Fibroblast of skin of right biceps (primary cell): Measurements from ENCODE around the gene SURF4.
"Not testable (repeated sequence)": the region's sequence is repeated elsewhere in the genome, so short reads cannot be mapped to it uniquely, and the experiment has no call there.

Experiments used
- DNase-seq: peaks from one replicate; pipeline ENCODE4 v3.0.0-alpha.2; 2013

The SURF4 gene

DNA sequence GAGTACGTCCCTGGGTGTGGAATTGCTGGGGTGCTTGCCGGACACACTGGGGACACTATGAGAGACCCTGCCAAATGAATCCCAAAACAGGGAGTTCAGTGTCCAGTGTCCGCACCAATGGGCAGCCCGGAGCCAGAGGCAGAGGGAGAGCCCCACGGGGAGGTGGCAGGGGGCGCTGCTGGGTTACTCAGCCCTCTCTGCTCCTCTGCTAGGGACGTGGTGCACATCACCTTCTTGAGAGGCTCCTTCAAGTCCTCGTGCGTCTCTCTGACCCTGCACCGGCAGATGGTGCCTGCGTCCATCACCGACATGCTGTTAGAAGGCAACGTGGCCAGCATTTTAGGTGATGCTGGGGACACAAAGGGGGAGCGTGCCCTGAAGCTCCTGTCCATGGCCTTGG is 21.1 kb upstream of the SURF4 start:
- no peak for DNase-seq

DNA sequence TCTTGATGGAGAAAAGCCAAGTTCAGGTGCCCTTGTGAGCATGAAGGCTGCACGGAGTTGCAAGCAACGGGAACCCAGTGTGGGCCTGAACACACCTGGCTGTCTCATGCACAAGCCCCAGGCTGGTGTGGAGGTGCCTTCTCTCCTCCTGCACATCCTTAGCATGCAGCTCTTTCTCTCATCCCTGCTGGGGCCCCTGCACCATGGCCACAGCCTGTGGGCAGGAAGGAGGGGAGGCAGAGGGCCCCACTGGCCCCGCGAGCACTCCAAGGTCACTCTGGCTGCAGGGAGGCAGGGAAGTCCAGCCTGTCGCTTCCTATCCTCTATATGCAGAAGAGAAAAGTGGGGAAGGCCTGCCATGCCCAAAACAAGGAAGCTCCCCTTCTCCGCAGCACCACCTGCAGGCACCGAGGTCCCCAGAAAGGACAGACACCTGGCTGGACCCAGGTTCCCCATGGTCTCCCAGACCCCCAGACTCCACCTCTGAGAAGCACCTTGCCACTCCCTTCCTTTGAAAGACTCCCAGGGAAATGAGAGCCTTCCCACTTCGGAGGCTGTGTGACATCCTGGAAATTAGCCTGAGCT is 18.9 kb upstream of the SURF4 start:
- DNase-seq, result no peak

DNA sequence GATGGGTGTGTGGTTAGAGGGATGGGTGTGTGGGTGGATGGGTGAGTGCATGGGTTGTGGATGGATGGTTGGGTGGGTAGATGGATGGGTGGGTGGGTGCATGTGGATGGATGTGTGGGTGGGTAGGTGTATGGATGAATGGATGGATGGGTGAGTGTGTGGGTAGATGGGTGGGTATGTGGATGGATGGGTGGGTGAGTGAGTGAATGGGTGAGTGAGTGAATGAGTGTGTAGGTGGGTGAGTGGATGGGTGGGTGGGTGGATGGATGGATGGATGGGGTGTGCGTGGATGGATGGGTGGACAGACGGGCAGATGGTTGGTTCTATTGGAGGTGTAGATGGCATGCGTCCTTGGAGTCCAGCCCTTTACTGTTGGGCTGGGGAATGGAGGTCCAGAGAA is 17.5 kb upstream of the SURF4 start:
- no peak for DNase-seq

DNA sequence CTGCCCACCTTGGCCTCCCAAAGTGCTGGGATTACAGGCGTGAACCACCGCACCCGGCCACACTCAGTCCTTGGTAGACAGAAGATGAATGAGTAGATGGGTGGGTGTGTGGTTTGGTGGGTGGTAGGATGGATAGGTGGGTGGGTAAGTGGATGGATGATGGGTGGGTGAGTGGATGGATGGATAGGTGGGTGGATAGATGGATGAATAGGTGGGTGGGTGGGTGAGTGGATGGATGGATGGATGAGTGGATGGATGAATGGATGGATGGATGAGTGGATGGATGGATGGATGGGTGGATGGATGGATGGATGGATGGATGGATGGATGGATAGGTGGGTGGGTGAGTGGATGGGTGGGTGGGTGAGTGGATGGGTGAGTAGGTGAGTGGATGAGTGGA is 16.4 kb upstream of the SURF4 start:
- not testable (repeated sequence) for DNase-seq

DNA sequence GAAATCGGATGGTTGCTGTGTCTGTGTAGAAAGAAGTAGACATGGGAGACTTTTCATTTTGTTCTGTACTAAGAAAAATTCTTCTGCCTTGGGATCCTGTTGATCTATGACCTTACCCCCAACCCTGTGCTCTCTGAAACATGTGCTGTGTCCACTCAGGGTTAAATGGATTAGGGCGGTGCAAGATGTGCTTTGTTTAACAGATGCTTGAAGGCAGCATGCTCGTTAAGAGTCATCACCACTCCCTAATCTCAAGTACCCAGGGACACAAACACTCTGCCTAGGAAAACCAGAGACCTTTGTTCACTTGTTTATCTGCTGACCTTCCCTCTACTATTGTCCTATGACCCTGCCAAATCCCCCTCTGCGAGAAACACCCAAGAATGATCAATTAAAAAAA is 15.6 kb upstream of the SURF4 start:
- DNase-seq, result not testable (repeated sequence)

DNA sequence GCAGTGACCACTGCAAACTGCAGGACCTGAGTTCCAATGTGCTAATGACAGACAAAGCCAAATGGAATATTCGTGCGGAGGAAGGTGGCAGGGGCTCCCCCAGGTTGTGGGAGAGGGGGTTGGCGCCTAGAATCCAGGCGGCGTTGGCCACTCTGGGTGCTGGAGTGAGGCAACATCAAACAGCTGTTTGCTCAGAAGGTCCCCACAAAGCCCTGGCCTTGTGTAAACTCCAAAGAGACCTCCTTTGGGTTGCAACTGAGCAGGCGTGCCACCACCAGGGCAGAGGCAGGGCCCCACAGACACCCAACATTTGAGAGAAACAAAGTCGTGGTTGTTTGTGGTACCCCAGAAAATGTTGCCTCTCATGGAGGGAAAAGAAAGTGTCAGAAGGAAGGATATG is 14.9 kb upstream of the SURF4 start:
- no peak for DNase-seq

DNA sequence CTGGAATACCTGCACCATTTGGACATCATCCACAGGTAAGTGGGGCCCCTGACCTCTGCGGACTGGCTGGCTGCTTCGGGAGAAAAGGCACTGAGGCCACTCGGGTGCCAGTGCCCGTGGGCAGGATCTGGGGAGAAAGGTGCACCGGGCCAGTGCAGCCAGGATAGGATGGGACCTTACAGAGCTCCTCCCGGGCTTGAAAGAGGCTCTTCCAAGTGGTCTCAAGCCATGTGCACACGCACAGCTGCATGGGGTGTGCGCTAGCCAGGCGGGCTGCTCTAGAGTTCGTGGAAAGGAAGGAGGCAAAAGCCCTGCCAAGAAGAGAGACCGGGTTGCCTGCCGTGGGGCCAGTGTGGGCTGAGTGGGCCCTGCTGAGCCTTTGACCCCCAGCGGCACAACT is 13.7 kb upstream of the SURF4 start:
- DNase-seq, result no peak

DNA sequence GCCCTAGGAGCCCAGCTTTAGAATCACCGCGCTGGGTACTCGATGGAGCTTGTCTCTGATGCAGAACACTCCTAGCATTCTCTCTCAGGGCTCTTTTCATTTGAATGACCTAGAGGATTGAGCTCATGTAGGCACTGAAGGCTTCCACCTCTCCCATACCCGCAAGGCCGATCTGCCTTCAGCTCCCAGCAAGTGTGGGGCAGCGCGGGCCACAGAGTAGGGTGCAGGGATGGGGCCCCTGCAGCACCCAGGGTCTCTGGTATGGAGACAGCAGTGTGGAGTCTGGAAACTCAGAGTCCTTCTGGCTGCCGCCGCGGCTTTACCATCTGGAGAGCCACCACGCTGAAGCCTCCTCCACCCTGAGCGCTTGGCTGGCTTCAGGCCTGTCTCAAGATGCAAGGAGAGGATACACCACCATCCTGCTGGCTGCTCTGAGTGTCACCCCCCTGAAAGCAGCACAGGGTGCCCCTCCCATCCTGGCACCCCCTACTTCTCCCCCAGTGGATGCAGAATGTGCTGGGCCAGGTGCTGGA is 13.2 kb upstream of the SURF4 start:
- no peak for DNase-seq

DNA sequence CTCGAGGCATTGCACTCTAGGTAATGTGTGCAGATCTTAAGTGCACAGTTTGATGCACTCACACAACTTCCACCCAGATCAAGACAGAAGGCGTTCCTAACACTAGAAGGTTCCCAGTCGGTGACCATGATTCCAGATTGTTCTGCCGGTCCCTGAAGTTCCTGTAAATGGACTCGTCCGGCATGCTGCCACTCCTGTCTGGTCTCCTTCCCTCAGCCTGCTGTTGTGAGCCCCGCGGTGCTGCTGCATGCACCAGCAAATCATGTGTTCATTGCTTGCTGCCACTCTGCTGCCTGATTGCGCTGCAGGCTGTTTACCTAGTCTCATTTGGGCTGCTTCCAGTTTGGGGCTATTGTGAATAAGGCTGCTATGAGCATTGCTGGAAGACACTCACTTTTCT is 11.8 kb upstream of the SURF4 start:
- no peak for DNase-seq

DNA sequence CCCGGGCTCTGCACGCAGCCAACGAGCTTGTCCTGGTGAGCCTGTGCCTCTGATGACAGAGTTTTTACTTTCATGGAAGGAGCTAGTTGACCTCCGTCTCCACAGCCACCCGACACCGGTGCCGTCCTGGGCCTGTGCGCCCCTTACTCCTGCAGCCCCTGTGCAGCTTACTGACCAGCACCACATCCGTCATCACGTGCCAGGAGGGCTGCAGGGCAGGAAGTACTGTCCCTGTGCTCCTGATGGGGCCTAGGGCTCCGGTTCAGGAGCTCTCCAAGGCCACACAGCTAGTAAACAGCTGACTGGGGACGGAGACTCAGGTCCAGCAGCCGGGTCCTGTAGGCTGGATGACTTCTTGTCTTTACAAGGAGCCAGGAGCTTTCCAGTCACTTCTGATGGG is 10.5 kb upstream of the SURF4 start:
- DNase-seq, result no peak

DNA sequence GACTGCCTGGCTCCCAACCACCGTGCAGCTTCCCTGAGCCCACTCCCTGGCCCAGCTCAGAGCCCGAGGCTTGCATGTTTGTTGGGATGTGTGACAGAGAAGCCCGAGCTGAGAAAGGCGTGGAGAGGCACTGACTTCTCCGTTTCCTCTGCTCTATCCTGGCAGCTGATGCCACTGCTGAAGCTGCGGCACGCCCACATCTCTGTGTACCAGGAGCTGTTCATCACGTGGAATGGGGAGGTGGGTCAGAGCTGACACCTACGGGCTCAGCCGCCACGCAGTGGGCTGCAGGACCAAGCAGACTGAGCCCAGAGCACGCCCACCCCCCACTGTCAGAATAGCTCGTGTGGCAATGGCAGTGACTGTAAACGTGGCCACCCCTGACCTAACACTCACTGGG is 9.6 kb upstream of the SURF4 start:
- no peak for DNase-seq

DNA sequence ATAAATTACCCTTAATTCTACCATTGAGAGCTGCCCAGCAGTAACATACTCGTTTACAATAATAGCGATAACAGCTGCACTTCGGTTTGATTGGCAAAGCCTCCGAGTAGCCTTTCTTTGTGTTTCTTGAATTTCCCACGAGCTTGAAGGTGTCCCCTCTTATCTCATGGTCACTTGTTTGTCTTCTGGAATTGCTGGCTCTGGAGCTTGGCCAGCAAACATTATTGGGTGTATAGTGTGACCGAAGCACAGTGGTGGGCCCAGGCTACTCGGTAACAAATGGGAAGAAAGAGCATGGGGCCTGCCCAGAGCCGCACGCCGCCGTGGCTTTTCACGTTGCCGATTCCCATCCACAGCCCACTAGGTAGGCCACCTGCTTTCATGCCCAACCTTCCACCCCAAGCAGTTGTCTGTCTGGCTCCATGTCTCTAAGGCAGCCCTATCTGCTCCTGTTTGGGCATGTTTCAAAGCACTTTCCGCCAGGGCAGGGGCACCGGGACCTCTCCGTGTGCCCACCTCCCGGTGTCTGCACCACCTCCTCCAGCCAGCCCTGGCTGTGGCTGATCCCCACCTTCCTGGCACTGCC is 9.0 kb upstream of the SURF4 start:
- DNase-seq, result no peak

DNA sequence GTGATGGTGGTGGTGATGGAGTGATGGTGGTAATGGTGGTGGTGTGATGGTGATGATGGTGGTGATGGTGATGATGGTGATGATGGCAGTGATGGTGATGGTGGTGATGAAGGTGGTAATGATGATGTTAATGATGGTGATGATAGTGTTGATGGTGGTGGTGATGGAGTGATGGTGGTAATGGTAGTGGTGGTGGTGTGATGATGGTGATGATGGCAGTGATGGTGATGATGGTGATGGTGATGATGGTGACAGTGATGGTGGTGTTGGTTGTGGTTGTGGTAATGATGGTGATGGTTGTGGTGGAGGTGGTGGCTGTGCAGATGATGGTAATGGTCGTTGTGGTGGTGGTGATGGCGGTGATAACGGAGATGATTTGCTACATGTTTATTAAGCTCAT is 7.6 kb upstream of the SURF4 start:
- DNase-seq, result no peak

DNA sequence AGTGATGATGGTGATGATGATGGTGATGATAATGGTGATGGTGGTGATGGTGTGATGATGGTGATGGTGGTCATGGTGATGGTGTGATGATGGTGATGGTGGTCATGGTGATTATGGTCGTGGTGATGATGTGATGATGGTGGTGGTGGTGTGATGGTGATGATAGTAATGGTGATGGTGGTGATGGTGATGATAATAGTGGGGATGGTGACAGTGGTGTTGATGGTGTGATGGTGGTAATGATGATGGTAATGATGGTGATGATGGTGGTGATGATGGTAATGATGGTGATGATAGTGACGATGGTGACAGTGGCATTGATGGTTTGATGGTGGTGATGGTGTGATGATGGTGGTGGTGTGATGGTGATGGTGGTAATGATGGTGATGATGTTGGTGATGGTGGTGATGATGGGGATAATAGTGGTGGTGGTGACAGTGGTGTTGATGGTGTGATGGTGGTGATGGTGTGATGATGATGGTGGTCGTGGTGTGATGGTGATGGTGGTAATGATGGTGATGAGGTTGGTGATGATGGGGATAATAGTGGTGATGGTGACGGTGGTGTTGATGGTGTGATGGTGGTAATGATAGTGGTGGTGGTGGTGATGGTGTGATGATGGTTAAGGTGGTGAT is 6.8 kb upstream of the SURF4 start:
- DNase-seq, result no peak

DNA sequence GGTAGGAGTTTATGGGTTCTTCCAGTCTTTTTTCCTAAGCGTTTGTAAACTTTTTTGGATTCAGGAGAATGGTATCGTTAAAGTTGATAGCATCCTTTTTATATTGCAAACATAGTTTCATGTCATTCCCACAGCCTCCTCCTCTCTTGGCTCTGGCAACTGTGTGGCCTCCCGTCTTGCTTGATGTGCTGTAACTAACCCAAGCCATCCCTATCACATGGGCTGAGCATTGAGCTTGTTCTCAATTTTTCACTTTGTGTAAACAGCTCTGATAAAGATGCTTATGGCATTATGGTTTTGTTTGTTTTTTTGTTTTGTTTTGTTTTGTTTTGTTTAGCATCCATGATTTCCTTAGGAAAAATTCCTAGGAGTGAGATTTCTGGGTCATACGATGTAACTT is 4.9 kb upstream of the SURF4 start:
- no peak for DNase-seq

DNA sequence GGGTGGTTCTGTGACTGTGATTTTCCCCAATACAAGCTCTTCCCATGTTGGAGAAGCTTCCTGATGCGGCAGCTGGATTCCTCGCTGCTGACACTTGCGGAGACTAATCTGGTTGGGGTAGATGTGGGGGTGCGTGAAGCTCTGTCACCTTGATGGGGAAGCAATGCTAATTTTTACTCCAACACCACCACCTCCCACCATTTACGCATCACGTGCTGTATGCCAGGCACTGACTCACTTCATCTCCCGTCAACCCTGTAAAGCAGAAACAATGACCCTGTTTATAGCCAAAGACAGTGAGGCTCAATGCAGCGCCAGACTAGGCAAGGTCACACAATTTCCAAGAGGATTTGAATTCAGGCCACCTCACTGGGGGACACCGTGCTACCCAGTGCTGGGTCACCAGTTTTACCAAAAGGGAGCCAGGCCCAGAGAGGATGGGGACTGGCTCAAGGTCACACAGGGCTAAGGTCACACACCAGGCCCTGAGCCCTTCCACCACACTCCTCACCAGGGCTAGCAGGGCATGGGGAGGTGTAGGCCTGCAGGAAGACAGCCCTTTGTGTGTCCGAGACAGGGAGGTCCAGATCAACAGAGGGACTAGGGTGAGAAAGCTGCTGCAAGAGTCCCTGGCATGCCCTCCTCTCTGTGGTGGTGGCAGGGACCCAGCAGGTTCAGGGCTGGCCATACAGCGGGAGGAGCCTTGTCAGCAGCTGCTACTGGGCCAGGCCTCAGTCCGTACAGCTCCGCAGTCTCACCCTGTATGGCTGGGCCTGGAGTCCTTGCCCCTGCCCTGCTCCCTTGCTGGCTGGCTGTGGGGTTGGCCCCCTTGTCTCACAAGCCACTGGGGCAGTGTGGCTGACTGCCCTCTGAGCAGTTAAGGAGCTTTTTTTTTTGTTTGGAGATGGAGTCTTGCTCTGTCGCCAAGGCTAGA is 3.6 kb upstream of the SURF4 start:
- DNase-seq, result no peak

DNA sequence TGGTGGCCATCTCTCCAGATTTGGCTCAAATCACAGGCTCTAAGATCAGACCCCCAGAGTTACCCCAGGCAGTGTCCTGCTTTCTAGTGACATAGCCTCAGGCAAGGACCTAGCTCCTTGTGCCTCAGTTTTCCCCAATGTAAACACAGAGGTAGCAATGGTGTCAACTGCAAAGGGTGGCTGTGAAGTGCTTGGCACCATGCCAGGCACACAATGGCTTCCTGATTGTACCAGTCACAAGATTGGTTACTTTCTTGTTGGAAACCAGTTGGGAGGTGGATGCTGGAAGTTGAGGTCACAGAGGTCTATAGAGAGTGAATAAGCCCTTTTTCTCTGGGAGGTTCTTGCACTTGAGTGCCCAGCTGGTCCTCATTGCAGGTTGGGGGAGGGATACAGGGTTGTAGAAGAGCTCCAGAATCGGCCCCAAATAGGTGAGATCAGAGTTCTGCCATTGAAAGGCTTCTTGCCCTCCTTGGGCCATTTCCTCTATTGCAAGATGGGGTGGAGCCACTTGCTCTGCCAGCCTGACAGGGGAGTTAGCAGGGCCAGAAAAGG is 2.6 kb upstream of the SURF4 start:
- no peak for DNase-seq

DNA sequence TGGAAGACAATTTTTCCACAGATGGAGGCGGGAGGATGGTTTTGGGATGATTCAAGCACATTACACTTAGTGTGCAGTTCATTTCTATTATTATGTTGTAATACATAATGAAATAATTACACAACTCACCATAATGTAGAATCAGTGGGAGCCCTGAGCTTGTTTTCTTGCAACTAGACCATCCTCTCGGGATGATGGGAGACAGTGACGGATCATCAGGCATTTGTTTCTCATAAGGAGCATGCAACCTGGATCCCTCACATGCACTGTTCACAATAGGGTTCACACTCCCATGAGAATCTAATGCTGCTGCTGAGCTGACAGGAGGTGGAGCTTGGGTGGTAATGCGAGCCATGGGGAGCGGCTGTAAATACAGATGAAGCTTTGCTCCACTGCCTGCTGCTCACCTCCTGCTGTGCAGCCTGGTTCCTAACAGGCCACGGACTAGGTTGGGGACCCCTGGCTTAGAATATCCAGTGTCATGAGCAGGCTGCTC is 1.9 kb upstream of the SURF4 start:
- peak; percentile 72 for DNase-seq

DNA sequence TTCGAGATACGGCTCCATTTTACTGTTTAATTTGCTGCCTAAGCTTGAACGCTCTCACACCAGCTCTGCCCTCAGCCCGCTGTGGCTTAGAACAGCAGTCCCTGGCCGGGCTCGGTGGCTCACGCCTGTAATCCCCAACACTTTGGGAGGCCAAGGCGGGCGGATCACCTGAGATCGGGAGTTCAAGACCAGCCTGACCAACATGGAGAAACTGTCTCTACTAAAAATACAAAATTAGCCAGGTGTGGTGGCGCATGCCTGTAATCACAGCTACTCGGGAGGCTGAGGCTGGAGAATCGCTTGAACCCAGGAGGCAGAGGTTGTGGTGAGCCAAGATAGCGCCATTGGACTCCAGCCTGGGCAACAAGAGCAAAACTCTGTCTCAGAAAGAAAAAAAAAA is 1.4 kb upstream of the SURF4 start:
- not testable (repeated sequence) for DNase-seq

DNA sequence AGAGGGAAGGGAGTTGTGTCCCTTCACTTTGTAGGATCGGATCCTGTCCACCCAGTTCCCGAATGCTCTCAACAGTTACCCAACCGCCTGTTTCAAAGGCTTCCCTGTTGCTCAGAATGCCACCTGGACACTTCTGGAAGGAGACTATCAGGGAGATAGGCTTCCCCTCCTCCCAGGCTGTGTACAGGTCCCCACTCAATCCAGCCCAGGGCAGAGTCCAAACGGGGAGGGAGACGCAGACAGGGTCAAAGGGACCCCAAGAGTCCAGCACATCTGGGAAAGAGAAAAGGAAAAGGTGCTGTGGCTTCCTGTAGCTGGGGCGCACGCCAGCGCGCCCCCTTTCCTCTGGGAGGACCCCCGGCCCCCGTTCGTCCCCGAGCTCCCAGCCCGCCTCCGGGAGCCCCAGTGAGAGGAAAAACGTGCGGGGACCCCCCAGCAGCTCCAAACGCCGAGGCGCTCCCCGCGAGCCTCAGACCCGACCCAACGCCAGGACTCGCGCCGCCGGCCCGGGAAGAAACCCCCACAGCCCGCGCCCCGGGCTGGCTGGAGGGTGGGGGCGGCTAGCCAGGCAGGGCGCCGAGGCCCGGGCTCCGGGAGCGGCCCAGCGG is 640 bp downstream of the SURF4 start:
- DNase-seq, result peak; percentile 47

DNA sequence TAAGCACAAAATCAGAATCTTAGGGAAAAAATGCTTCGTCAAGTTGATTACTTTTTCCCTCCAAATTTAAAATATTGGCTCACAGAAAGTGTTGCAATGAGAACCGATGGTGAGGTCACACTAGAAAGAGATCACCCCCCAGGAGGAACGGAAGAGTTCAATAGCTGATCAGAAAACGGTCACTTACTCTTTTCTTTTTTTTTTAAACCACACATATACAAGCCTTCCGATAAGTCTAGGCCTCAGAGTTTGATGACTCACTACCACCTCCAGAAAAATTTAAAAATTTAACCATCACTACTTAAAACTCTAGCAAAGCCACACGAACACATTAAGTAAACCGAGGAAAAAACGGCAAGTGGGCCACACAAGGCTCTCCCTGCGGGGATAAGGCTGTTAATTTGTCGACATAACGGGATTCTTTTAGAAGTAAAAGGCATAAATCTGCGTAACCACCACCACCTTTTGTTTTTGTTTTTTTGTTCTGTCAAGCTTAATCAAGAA is 1.2 kb downstream of the SURF4 start:
- peak; percentile 71 for DNase-seq

DNA sequence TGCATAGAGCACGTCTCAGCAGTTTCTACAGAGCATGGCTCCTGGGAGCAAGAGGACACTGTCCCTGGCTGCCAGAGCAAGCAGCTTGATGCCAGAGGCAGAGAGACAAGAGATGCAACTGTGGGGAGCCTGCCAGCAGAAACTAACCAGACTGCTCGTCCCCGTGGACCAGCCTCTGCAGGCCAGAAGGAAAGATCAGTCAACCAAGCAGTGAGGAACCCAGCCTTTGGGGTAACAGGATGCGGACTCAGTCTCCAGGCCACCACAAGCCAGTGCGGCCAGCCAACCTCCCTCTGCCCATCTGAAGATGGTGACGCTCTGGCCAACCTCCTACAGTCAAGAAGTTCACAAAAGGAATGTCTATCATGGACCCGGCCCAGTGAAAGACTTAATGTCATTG is 3.7 kb downstream of the SURF4 start:
- no peak for DNase-seq
